GM12878 (cell line): Measurements from ENCODE around the gene PAPOLA. TPM values are rescaled to one million over a fixed set of nuclear protein-coding genes. Genes with fewer than 3 reads are reported as not detected.

Experiments
- ATAC-seq: fragments of 200-7000 bp; cut with Tn5 transposase; 3 replicates; pipeline ENCODE4 v1.9.1; 2020; ENCODE audit warnings: mild to moderate bottlenecking, moderate library complexity
- BruUV-seq: library from RNA; stranded (reverse); fragments of 400-500 nt; replicated peaks from 2 replicates; lab custom pipeline; 2021; lab: Mats Ljungman, UMichigan
- CTCF ChIA-PET: fragments of 300-600 bp; sonication (Branson Sonifier 250); formaldehyde crosslinking; extraction: SDS; loops from one replicate; lab custom pipeline; 2021; ENCODE audit warnings: inconsistent platforms; lab: Yijun Ruan, JAX
- POLR2A ChIA-PET: fragments of 350-600 bp; formaldehyde crosslinking; extraction: SDS; loops from one replicate; lab custom pipeline; 2021; ENCODE audit warnings: inconsistent platforms; lab: Charles Lee
- RAD21 ChIA-PET: fragments of 300-600 bp; sonication (Branson Sonifier 250); formaldehyde crosslinking; loops from one replicate; lab custom pipeline; 2023; ENCODE audit warnings: antibody characterized with exemption; ENCODE audit not compliant: unreplicated experiment; lab: Charles Lee
- SMC1A ChIA-PET: fragments of 300-600 bp; sonication (Branson Sonifier 250); formaldehyde crosslinking; loops from one replicate; lab custom pipeline; 2023; ENCODE audit not compliant: unreplicated experiment, uncharacterized antibody; lab: Charles Lee
- DNase-seq: peaks from one replicate; pipeline ENCODE4 v3.0.0-alpha.2; 2011; ENCODE audit warnings: low read depth, low spot score
- FAIRE-seq: peaks from 3 replicates; lab custom pipeline; 2011; peaks lifted over from hg19 to GRCh38; lab: Jason Lieb, UNC
- H2AFZ ChIP-seq: 2 replicates; pipeline ENCODE4 v1.6.0; 2011; ENCODE audit warnings: low read depth, low read length, control low read depth; ENCODE audit not compliant: control insufficient read depth
- H3K27ac ChIP-seq: 2 replicates; pipeline ENCODE4 v1.5.1; 2011; ENCODE audit warnings: control low read depth; ENCODE audit not compliant: control insufficient read depth, insufficient read depth
- H3K27me3 ChIP-seq, 2 experiments: replicated peaks in 1 of 2; 2 replicates each; pipeline versions ENCODE4 v1.6.0 to v1.6.1; 2011; ENCODE audit warnings: low read length in 1 of 2; ENCODE audit not compliant: control insufficient read depth in 2 of 2, insufficient read depth in 2 of 2
- H3K36me3 ChIP-seq, 2 experiments: 2 replicates each; pipeline ENCODE4 v1.5.1; 2011; ENCODE audit warnings: low read length in 1 of 2; ENCODE audit not compliant: control insufficient read depth in 2 of 2, insufficient read depth in 2 of 2
- H3K4me1 ChIP-seq: 2 replicates; pipeline ENCODE4 v1.6.1; 2011; ENCODE audit warnings: mild to moderate bottlenecking, low read length, moderate library complexity, mixed read lengths; ENCODE audit not compliant: control insufficient read depth, insufficient read depth
- H3K4me2 ChIP-seq: 2 replicates; pipeline ENCODE4 v1.6.0; 2011; ENCODE audit warnings: control low read depth; ENCODE audit not compliant: control insufficient read depth, insufficient read depth
- H3K4me3 ChIP-seq: fragments of 200-600 bp; sonication (generic); 2 replicates; pipeline ENCODE4 v1.5.1; 2016
- H3K79me2 ChIP-seq: 2 replicates; pipeline ENCODE4 v1.6.0; 2011; ENCODE audit warnings: low read length; ENCODE audit not compliant: control insufficient read depth, insufficient read depth
- H3K9ac ChIP-seq: 2 replicates; pipeline ENCODE4 v1.8.0; 2011; ENCODE audit warnings: low read length, control low read depth, mixed read lengths; ENCODE audit not compliant: control insufficient read depth, insufficient read depth
- H3K9me3 ChIP-seq: replicated peaks from 3 replicates; pipeline ENCODE4 v1.5.1; 2011; ENCODE audit warnings: mild to moderate bottlenecking, low read length; ENCODE audit not compliant: control insufficient read depth, insufficient read depth
- H4K20me1 ChIP-seq: 2 replicates; pipeline ENCODE4 v1.6.0; 2011; ENCODE audit not compliant: control insufficient read depth, insufficient read depth
- CEBPZ ChIP-seq: fragments of 150-350 bp; IDR thresholded peaks from 2 replicates; pipeline ENCODE4 v1.6.1; 2016; ENCODE audit warnings: low read depth, low read length
- IRF4 ChIP-seq: IDR thresholded peaks from 2 replicates; pipeline ENCODE4 v1.6.1; 2011; ENCODE audit warnings: low read depth, low read length
- NR2C2 ChIP-seq: IDR thresholded peaks from 2 replicates; pipeline ENCODE4 v1.6.1; 2011; ENCODE audit warnings: borderline replicate concordance, low read depth; ENCODE audit not compliant: control insufficient read depth, insufficient read length
- PML ChIP-seq: IDR thresholded peaks from 2 replicates; pipeline ENCODE4 v1.6.1; 2012; ENCODE audit warnings: low read length, inconsistent platforms
- SKIL ChIP-seq: fragments of 450-650 bp; IDR thresholded peaks from 2 replicates; pipeline ENCODE4 v1.6.1; 2017; ENCODE audit warnings: mild to moderate bottlenecking, low read depth, inconsistent platforms; ENCODE audit not compliant: poor library complexity, severe bottlenecking
- TBL1XR1 ChIP-seq: IDR thresholded peaks from 2 replicates; pipeline ENCODE4 v1.6.1; 2012; ENCODE audit warnings: low read depth, low read length, improper control_type of control experiment
- ZBTB11 ChIP-seq: fragments of 450-650 bp; formaldehyde crosslinking; IDR thresholded peaks from 2 replicates; pipeline ENCODE4 v1.5.0; 2022; ENCODE audit warnings: mild to moderate bottlenecking, missing genetic modification characterization
- in situ Hi-C: fragments of 300-500 bp; cut with MboI; formaldehyde crosslinking; loops from 9 replicates; pipeline ENCODE4 v1.14.3; 2018; ENCODE audit warnings: mixed read lengths
- intact Hi-C: fragments of 100-400 bp; cut with micrococcal nuclease; formaldehyde crosslinking; loops from one replicate; pipeline ENCODE4 v1.14.2; 2022; ENCODE audit not compliant: unreplicated experiment
- polyA plus RNA-seq, 11 experiments: library from polyadenylated mRNA; depleted of rRNA in 4 of 11; unstranded in 6 of 11; stranded (reverse) in 5 of 11; fragments of >200 nt; fragmentation: Nextera tagmentation in 4 of 11; fragmentation: Illumina TruSeq in 1 of 11; extraction: Ambion mirVana in 4 of 11; extraction: Trizol in 1 of 11; gene quantifications; 1 replicate in 1 of 11; 2 replicates in 10 of 11; pipeline versions ENCODE4 v1.2.1 to v1.2.3, GENCODE V29; 2011 to 2016; ENCODE audit warnings: inconsistent platforms in 2 of 11, missing spikeins in 2 of 11, low read depth in 1 of 11
- total RNA-seq, 4 experiments: library from RNA; depleted of rRNA in 3 of 4; stranded (reverse); fragments of >200 nt in 3 of 4; fragmentation: Illumina TruSeq in 1 of 4; extraction: Trizol in 1 of 4; gene quantifications; 2 replicates each; pipeline versions ENCODE4 v1.2.1 to v1.2.3, GENCODE V29; 2013 to 2021

Gene PAPOLA
- total and polyA plus RNA-seq, 10 of the 15 experiments (the other 5 are each of a cell fraction or from before 2014, with no cell fraction given) = 46.0 to 185 (median 114) TPM

GRCh38 chr14:96525452-96525851 is 23.3 kb downstream of the PAPOLA start (continued):
- TF ChIP-seq ZBTB11 (CRISPR knock-in tag) (no peak), PML (no peak), SKIL (no peak)
- TF ChIP-seq, all 136 proteins: peak for 0

- POLR2A ChIA-PET = no interaction called here
- Histone ChIP-seq H3K9ac (no peak overlapping the region), H3K4me2 (no peak overlapping the region), H3K36me3 (peaks cover 1 to 10% of the 10 kb centered on the region in 2 experiments), H3K4me3 (no peak overlapping the region), H3K79me2 (no peaks in the 10 kb centered on the region), H3K4me1 (no peaks in the 10 kb centered on the region), H4K20me1 (no peaks in the 10 kb centered on the region), H2AFZ (no peak overlapping the region), H3K27me3 (no peaks in the 10 kb centered on the region), H3K27ac (no peak overlapping the region), H3K9me3 (no peaks in the 10 kb centered on the region)
- in situ Hi-C loops (no loop called here), intact Hi-C loops (no loop called here)
- BruUV-seq = no TSS peak
- SMC1A ChIA-PET = interaction anchor here (1.4 kb wide), 1 partner anchor 25 kb away, joined by 4 read pairs; no protein-coding TSS in a partner anchor
- CTCF ChIA-PET = interaction anchor here (1.3 kb wide), 1 partner anchor 9 kb away, joined by 3 read pairs; no protein-coding TSS in a partner anchor
- no peak for DNase-seq
- RAD21 ChIA-PET = interaction anchor here (0.9 kb wide), 1 partner anchor 230 kb away, joined by 3 read pairs; no protein-coding TSS in a partner anchor
- FAIRE-seq = no peak
- TF ChIP-seq TBL1XR1 = no peak
- no peak for TF ChIP-seq NR2C2
- no peak for TF ChIP-seq CEBPZ
- no peak for TF ChIP-seq IRF4
- no peak for ATAC-seq
Measured at GRCh38 chr14:96532632-96533031, 30.4 kb downstream of the PAPOLA start.
